Psoas muscle (tissue), 8 donors: ENCODE data around the gene KIAA2012. TPM values are rescaled to one million over a fixed set of nuclear protein-coding genes. Genes with fewer than 3 reads are reported as not detected.

Experiments used
- ATAC-seq, 4 donors: fragments of 200-7000 bp; cut with Tn5 transposase; one replicate each; pipeline ENCODE4 v1.9.1; 2020; ENCODE audit warnings: moderate library complexity in 3 of 4, mild to moderate bottlenecking in 2 of 4
- DNase-seq, 2 donors: peaks; one replicate each; pipeline ENCODE4 v3.0.0-alpha.2; 2020
- H3K27ac ChIP-seq: fragments of 200-600 bp; one replicate; pipeline ENCODE4 v1.8.0; 2022
- H3K27me3 ChIP-seq, 3 donors: fragments of 200-600 bp in 1 of 3; one replicate each; pipeline versions ENCODE4 v1.6.1 to v1.8.0; 2013 to 2022; ENCODE audit warnings: low read length in 2 of 3, mild to moderate bottlenecking in 2 of 3, moderate library complexity in 1 of 3; ENCODE audit not compliant: insufficient read depth in 3 of 3
- H3K36me3 ChIP-seq, 2 donors: fragments of 200-600 bp in 1 of 2; one replicate each; pipeline versions ENCODE4 v1.6.1 to v1.8.0; 2013 to 2022; ENCODE audit warnings: low read depth in 1 of 2, mild to moderate bottlenecking in 1 of 2, moderate library complexity in 1 of 2; ENCODE audit not compliant: insufficient read depth in 1 of 2
- H3K4me1 ChIP-seq: fragments of 200-600 bp; one replicate; pipeline ENCODE4 v1.8.0; 2022
- H3K4me3 ChIP-seq: fragments of 200-600 bp; one replicate; pipeline ENCODE4 v1.8.0; 2022; ENCODE audit warnings: mild to moderate bottlenecking
- H3K9me3 ChIP-seq: fragments of 200-600 bp; one replicate; pipeline ENCODE4 v1.8.0; 2022
- CTCF ChIP-seq: fragments of 200-600 bp; IDR thresholded peaks from one replicate; pipeline ENCODE4 v1.8.0; 2022; ENCODE audit warnings: antibody characterized with exemption
- WGBS, 3 donors: extraction: QIAGEN DNeasy Blood & Tissue Kit; methylation state at CpG; one replicate each; pipeline versions ENCODE4 v1.1.6 to v1.1.7; 2013; 5-methylcytosine and 5-hydroxymethylcytosine counted together
- intact Hi-C, 2 donors: fragments of 100-400 bp; cut with DNase I; formaldehyde crosslinking; loops; one replicate each; pipeline versions ENCODE4 v1.11.0 to v1.14.2; 2022
- polyA plus RNA-seq, 3 donors: library from polyadenylated mRNA; stranded (reverse); fragments of 200-250 nt; gene quantifications; one replicate each; pipeline ENCODE4 v1.2.3, GENCODE V29; 2013
- total RNA-seq, 4 donors: library from RNA; stranded (reverse); fragmentation: NEBNext Ultra II Directional in 2 of 4; extraction: Animal tissue kit (Norgen Biotek cat#: 25700) in 2 of 4; gene quantifications; one replicate each; pipeline versions ENCODE4 v1.2.1 to v1.2.4, GENCODE V29; 2021 to 2023
- donor health status: healthy with polysubstance abuse.
- donor health status: DM: no; HTN: no; CAD: no; lungs with moderate emphysema.
- donor health status: Bipolar disorder and iron deficiency.
- donor health status: healthy.
- donor health status: DM: yes; HTN: yes; CAD: no.
- donor health status: DM: no; HTN: no; CAD: no.
- donor health status: DM: no; HTN: no; CAD: no.
- donor health status: DM: yes; HTN: yes; CAD: no.

KIAA2012 gene
- total and polyA plus RNA-seq, 7 donors: 0.03 to 0.06 TPM; not detected in 5

DNA sequence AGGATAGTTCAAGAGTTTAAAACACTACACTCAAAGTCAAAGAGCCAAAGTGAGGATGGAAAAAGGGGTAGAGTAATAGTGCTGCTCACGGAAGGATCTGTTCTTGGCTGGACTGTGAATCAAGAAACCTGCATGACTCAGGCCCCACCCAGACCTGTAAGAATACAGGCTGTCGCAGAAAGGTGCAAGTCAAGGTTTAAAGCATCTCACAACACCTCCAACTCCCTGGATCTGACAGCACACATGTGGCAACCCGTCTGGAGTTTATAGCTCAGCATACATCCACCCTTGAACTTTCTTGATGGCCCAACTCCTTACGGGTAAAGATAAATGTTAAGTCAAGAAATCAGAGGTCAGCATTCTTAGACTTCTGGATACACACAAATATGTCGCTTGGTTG, 6.3 kb downstream of the KIAA2012 start:
- TF ChIP-seq CTCF: no peak
- H3K27me3 ChIP-seq: no peaks in the 10 kb centered on the region
- H3K27ac ChIP-seq: no peak overlapping the region
- WGBS, 3 donors: 87 to 91% (median 87%) methylated on average over 5 of the region's 5 CpGs
- ATAC-seq (no peak), DNase-seq (no peak)
- H3K4me3 ChIP-seq: no peak overlapping the region
- no peaks in the 10 kb centered on the region for H3K4me1 ChIP-seq
- no peaks in the 10 kb centered on the region for H3K9me3 ChIP-seq
- intact Hi-C loops: no loop called here
- no peaks in the 10 kb centered on the region for H3K36me3 ChIP-seq

GRCh38 chr2:202084265-202084664, 11.2 kb downstream of the KIAA2012 start:
- intact Hi-C loops: no loop called here
- 38 to 53% (median 47%) methylated on average over 6 of the region's 6 CpGs for WGBS, 3 donors
- DNase-seq (no peak), ATAC-seq (no peak)
- H3K4me1 ChIP-seq: no peaks in the 10 kb centered on the region
- no peak overlapping the region for H3K4me3 ChIP-seq
- no peaks in the 10 kb centered on the region for H3K36me3 ChIP-seq
- no peak overlapping the region for H3K27ac ChIP-seq
- TF ChIP-seq CTCF: no peak
- no peaks in the 10 kb centered on the region for H3K9me3 ChIP-seq
- H3K27me3 ChIP-seq: no peaks in the 10 kb centered on the region

GRCh38 chr2:202088777-202089176, 15.7 kb downstream of the KIAA2012 start:
- Histone ChIP-seq H3K27me3 (no peaks in the 10 kb centered on the region), H3K4me3 (no peak overlapping the region), H3K27ac (no peak overlapping the region), H3K36me3 (no peaks in the 10 kb centered on the region), H3K4me1 (no peaks in the 10 kb centered on the region), H3K9me3 (no peaks in the 10 kb centered on the region)
- ATAC-seq (no peak), DNase-seq (no peak)
- WGBS, 3 donors: 63 to 80% (median 76%) methylated on average over 3 of the region's 3 CpGs
- intact Hi-C loops: no loop called here
- no peak for TF ChIP-seq CTCF

- Histone ChIP-seq H3K27ac (no peak overlapping the region), H3K9me3 (no peaks in the 10 kb centered on the region), H3K4me3 (no peak overlapping the region), H3K4me1 (no peaks in the 10 kb centered on the region), H3K27me3 (no peaks in the 10 kb centered on the region), H3K36me3 (no peaks in the 10 kb centered on the region)
- no peak for TF ChIP-seq CTCF
- 30 to 40% (median 37%) methylated on average over 7 of the region's 7 CpGs for WGBS, 3 donors
- intact Hi-C loops: no loop called here
- DNase-seq: no peak
- no peak for ATAC-seq
Measured at GRCh38 chr2:202090530-202090929, 17.5 kb downstream of the KIAA2012 start.

DNA sequence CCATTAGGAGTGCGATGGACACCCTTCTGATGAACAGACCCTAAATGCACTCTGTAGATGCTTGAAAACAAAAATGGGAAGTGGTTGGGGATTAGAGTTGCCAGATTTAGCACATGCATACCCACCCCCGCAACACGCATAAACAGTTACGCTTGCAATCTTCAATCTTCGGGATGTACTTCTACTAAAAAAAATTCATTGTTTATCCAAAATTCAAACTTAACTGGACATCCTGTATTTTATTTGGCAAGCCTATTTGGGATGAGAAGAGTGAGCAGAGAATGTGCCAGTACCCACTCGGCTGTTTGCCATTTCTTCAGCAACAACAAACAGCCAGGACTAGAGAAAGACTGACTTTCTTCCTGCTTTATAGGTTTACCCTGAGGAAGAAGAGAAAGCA, 18.4 kb downstream of the KIAA2012 start:
- Histone ChIP-seq H3K4me1 (no peaks in the 10 kb centered on the region), H3K36me3 (no peaks in the 10 kb centered on the region), H3K27ac (no peak overlapping the region), H3K9me3 (no peaks in the 10 kb centered on the region), H3K27me3 (no peaks in the 10 kb centered on the region), H3K4me3 (no peak overlapping the region)
- DNase-seq (no peak), ATAC-seq (no peak)
- intact Hi-C loops: no loop called here
- WGBS, 3 donors: 56 to 82% (median 68%) methylated on average over 6 of the region's 6 CpGs
- TF ChIP-seq CTCF: no peak
